T-helper 22 cell (primary cell): ENCODE measurements around the gene CFAP69.
"Not testable (repeated sequence)": the region's sequence is repeated elsewhere in the genome, so short reads cannot be mapped to it uniquely, and the experiment has no call there.

Source experiments
- DNase-seq: peaks from one replicate; pipeline ENCODE4 v3.0.0-alpha.2; 2020; ENCODE audit warnings: low read depth

CFAP69 gene

GRCh38 chr7:90337106-90337505 lies 92.1 kb downstream of the CFAP69 start:
- no peak for DNase-seq

GRCh38 chr7:90345016-90345415 lies 100.0 kb downstream of the CFAP69 start:
- DNase-seq, result no peak

- no peak for DNase-seq
Observed at GRCh38 chr7:90345595-90346335, 100.8 kb downstream of the CFAP69 start.

GRCh38 chr7:90346336-90347125 lies 101.6 kb downstream of the CFAP69 start, which contains the start of gene GTPBP10:
GTPBP10 (plus strand) TSS chr7:90346716; CDS start chr7:90346742, 26 bp downstream.
- peak; percentile 88 for DNase-seq

- no peak for DNase-seq
Observed at GRCh38 chr7:90347759-90348158, 102.8 kb downstream of the CFAP69 start.

GRCh38 chr7:90349305-90349704 lies 104.3 kb downstream of the CFAP69 start:
- no peak for DNase-seq

GRCh38 chr7:90350032-90350431 lies 105.1 kb downstream of the CFAP69 start:
- DNase-seq, result not testable (repeated sequence)

GRCh38 chr7:90351987-90352386 lies 107.0 kb downstream of the CFAP69 start:
- no peak for DNase-seq
